Prostate gland (tissue), 2 donors: ENCODE measurements around the gene AIP. TPM values are rescaled to one million over a fixed set of nuclear protein-coding genes. Genes with fewer than 3 reads are reported as not detected.
"Not testable (repeated sequence)": the region's sequence is repeated elsewhere in the genome, so short reads cannot be mapped to it uniquely, and the experiment has no call there.

Source experiments
- DNase-seq: peaks from one replicate; pipeline ENCODE4 v3.0.0-alpha.2; 2019; ENCODE audit warnings: low spot score
- H3K27ac ChIP-seq, 2 donors: fragments of 200-600 bp; sonication (generic); 2 replicates each; pipeline ENCODE4 v1.5.1; 2017 to 2019
- H3K27me3 ChIP-seq: fragments of 200-600 bp; sonication (generic); replicated peaks from 2 replicates; pipeline ENCODE4 v1.5.1; 2019; ENCODE audit not compliant: insufficient read depth
- H3K36me3 ChIP-seq, 2 donors: fragments of 200-600 bp; sonication (generic); 1 replicate in 1 of 2; 2 replicates in 1 of 2; pipeline versions ENCODE4 v1.5.1 to v1.8.1; 2017 to 2019
- H3K4me1 ChIP-seq: fragments of 200-600 bp; sonication (generic); replicated peaks from 2 replicates; pipeline ENCODE4 v1.5.1; 2019
- H3K4me3 ChIP-seq, 2 donors: fragments of 200-600 bp; sonication (generic); 2 replicates each; pipeline ENCODE4 v1.5.1; 2017 to 2019
- H3K9me3 ChIP-seq: fragments of 200-600 bp; sonication (generic); 2 replicates; pipeline ENCODE4 v1.5.1; 2017
- POLR2A ChIP-seq: fragments of 450-650 bp; IDR thresholded peaks from one replicate; pipeline ENCODE4 v1.6.1; 2016; ENCODE audit warnings: antibody characterized with exemption, mild to moderate bottlenecking
- POLR2AphosphoS5 ChIP-seq: sonication (generic); formaldehyde crosslinking; IDR thresholded peaks from one replicate; pipeline ENCODE4 v1.6.1; 2017; ENCODE audit warnings: antibody characterized with exemption
- WGBS: methylation state at CpG from one replicate; pipeline ENCODE4 v1.1.5; 2018; 5-methylcytosine and 5-hydroxymethylcytosine counted together
- intact Hi-C: fragments of 100-400 bp; cut with DNase I; formaldehyde crosslinking; loops from one replicate; pipeline ENCODE4 v1.14.2; 2022
- total RNA-seq, 2 donors: library from RNA; depleted of rRNA; stranded (reverse); fragments of >200 nt; gene quantifications; one replicate each; pipeline ENCODE4 v1.1.0, GENCODE V29; 2016
- TF ChIP-seq, protein P1 (sequence below), 4 experiments: fragments of 200-600 bp in 2 of 4; fragments of 450-650 bp in 2 of 4; sonication (generic) in 2 of 4; IDR thresholded peaks; 1 replicate in 3 of 4; 2 replicates in 1 of 4; pipeline ENCODE4 v1.5.1; 2016 to 2019; ENCODE audit warnings: antibody characterized with exemption in 4 of 4, mild to moderate bottlenecking in 2 of 4, moderate library complexity in 2 of 4

Gene AIP
- total RNA-seq, 2 donors from 2014 or later: 63.7 to 93.7 TPM

DNA sequence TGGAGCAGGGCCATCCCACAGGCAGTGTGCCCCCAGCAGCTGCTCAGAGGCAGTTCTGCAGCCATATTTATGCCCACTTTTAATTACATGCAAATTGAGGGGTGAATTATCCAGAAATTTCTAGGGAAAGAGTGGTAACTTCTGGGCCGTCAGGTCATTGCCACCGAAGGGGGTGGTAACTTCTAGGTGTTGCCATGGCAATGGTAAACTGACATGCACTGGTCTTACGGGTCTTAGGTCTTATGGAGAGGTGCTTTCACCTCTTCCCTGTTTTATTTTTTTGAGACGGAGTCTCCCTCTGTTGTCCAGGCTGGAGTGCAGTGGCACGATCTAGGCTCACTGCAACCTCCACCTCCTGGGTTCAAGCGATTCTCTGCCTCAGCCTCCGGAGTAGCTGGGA lies 9.9 kb upstream of the AIP start:
- TF ChIP-seq POLR2A: no peak
- TF ChIP-seq, protein P1, sequence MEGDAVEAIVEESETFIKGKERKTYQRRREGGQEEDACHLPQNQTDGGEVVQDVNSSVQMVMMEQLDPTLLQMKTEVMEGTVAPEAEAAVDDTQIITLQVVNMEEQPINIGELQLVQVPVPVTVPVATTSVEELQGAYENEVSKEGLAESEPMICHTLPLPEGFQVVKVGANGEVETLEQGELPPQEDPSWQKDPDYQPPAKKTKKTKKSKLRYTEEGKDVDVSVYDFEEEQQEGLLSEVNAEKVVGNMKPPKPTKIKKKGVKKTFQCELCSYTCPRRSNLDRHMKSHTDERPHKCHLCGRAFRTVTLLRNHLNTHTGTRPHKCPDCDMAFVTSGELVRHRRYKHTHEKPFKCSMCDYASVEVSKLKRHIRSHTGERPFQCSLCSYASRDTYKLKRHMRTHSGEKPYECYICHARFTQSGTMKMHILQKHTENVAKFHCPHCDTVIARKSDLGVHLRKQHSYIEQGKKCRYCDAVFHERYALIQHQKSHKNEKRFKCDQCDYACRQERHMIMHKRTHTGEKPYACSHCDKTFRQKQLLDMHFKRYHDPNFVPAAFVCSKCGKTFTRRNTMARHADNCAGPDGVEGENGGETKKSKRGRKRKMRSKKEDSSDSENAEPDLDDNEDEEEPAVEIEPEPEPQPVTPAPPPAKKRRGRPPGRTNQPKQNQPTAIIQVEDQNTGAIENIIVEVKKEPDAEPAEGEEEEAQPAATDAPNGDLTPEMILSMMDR (IDR thresholded peaks at IDR 0.05): no peak
- no peak for TF ChIP-seq POLR2AphosphoS5
- WGBS: 75% methylated on average over 7 of the region's 7 CpGs
- no peaks in the 10 kb centered on the region for H3K36me3 ChIP-seq
- H3K4me3 ChIP-seq: no peak overlapping the region
- H3K4me1 ChIP-seq: no peaks in the 10 kb centered on the region
- intact Hi-C loops: no loop called here
- no peak overlapping the region for H3K27ac ChIP-seq
- H3K27me3 ChIP-seq: no peaks in the 10 kb centered on the region
- no peaks in the 10 kb centered on the region for H3K9me3 ChIP-seq
- no peak for DNase-seq

DNA sequence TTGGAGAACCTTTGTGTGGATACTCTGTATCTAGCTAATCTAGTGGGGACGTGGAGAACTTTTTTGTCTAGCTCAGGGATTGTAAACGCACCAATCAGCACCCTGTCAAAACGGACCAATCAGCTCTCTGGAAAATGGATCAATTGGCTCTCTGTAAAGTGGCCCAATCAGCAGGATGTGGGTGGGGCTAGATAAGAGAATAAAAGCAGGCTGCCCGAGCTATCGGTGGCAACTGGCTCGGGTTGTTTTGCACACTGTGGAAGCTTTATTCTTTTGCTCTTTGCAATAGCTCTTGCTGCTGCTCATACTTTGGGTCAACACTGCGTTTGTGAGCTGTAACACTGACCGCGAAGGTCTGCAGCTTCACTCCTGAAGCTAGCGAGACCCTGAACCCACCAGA lies 6.1 kb upstream of the AIP start:
- H3K4me3 ChIP-seq, intact Hi-C loops, H3K27ac ChIP-seq, H3K27me3 ChIP-seq, H3K36me3 ChIP-seq, DNase-seq, H3K4me1 ChIP-seq, H3K9me3 ChIP-seq: not testable (repeated sequence)
- 86% methylated on average over 10 of the region's 10 CpGs for WGBS

DNA sequence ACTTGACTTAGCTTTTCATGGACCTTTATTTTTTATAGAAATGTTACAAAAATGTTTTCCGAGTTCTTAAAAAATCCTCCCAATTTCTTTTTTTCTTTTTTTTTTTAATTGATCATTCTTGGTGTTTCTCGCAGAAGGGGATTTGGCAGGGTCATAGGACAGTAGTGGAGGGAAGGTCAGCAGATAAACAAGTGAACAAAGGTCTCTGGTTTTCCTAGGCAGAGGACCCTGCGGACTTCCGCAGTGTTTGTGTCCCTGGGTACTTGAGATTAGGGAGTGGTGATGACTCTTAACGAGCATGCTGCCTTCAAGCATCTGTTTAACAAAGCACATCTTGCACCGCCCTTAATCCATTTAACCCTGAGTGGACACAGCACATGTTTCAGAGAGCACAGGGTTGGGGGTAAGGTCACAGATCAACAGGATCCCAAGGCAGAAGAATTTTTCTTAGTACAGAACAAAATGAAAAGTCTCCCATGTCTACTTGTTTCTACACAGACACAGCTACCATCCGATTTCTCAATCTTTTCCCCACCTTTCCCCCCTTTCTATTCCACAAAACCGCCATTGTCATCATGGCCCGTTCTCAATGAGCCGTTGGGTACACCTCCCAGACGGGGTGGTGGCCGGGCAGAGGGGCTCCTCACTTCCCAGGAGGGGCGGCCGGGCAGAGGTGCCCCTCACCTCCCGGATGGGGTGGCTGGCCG lies 5.3 kb upstream of the AIP start:
- H3K27me3 ChIP-seq, H3K4me1 ChIP-seq, H3K9me3 ChIP-seq, H3K27ac ChIP-seq, H3K36me3 ChIP-seq, intact Hi-C loops, DNase-seq, H3K4me3 ChIP-seq: not testable (repeated sequence)
- WGBS: 80% methylated on average over 15 of the region's 16 CpGs

DNA sequence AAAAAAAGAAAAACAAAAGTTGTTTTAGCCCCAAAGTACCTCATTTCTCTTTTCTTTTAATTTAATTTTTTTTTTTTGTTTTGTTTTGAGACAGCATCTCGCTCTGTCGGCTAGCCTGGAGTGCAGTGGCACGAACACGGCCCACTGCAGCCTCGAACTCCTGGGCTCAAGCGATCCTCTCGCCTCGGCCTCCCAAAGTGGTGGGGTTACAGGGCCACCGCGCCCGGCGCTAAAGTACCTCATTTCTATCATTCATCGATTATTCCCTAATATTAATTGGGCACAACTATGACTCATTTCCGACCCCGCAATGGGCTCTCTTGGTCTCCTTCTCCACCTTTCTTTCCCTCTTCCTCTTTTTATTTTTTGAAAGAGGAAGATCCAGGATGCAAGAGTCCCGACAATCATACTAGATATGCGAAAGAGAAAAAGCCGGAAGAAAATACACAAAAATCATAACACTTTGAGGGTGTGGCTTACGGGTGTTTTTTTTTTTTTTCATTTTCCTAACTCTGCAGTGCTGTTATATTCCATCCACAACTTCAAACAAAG lies 475 bp upstream of the AIP start:
- 46% methylated on average over 19 of the region's 19 CpGs for WGBS
- Histone ChIP-seq H3K9me3 (no peaks in the 10 kb centered on the region), H3K4me1 (peaks cover 6% of the 10 kb centered on the region), H3K4me3 (peak overlapping the region; percentile 45 to 46), H3K36me3 (no peaks in the 10 kb centered on the region), H3K27me3 (no peaks in the 10 kb centered on the region), H3K27ac (peak overlapping the region; percentile 77 to 85)
- DNase-seq: no peak
- intact Hi-C loops: no loop called here
- TF ChIP-seq, protein P1 (IDR thresholded peaks at IDR 0.05): no peak
- TF ChIP-seq POLR2A (no peak), POLR2AphosphoS5 (no peak)

DNA sequence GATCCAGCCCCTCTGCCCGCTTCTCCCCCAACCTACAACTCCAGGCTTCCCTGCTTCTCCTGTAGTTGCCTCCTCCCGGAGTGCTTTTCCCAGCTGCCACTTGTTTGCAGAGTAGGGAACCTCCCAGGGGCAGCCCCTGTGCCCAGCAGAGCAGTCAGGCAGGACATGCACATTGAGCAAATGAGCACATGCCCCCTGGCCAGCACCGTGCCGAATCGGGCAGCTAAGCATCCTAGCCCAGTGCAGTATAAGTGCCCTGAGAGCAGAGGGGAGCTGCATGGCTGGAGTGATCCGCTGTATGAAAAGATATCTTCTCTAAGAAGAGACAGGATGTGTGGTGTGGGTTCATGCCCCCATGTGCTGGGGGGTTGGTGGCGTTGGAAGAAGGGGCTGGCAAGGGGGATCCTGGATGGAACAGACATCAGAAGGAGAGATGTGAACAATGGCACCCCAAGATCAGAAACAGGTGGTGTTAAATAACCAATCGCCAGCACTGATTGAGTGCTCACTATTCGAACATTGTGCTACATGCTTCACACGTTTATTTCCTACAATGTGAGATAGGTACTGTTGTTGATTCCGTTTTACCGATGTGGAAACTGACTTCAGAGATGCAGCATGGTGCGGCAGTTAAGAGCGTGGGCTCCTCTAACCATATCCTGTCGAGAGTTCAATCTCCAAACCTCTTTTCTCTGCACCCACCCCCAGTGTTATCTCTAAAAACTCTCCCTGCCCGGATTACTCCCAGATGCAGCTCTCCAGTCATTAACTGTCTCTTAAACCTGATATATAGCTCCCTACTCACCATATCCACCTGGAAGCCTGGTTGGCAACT lies 1.2 kb downstream of the AIP start:
- TF ChIP-seq POLR2AphosphoS5: no peak
- TF ChIP-seq, protein P1 (IDR thresholded peaks at IDR 0.05): no peak
- no peak for TF ChIP-seq POLR2A
- H3K4me3 ChIP-seq: peak overlapping the region; percentile 45 to 46
- H3K27ac ChIP-seq: no peak overlapping the region
- peaks cover 6% of the 10 kb centered on the region for H3K4me1 ChIP-seq
- H3K36me3 ChIP-seq: no peaks in the 10 kb centered on the region
- WGBS: 86% methylated on average over 16 of the region's 16 CpGs
- no peaks in the 10 kb centered on the region for H3K9me3 ChIP-seq
- intact Hi-C loops: no loop called here
- no peaks in the 10 kb centered on the region for H3K27me3 ChIP-seq
- DNase-seq: no peak
